Testis (tissue), 2 donors: Measurements from ENCODE around the gene ULK4.

ENCODE experiments used
- CTCF ChIP-seq, 3 experiments: fragments of 450-650 bp in 2 of 3; fragments of 200-600 bp in 1 of 3; sonication (generic) in 1 of 3; IDR thresholded peaks; one replicate each; pipeline ENCODE4 v1.5.1; 2016 to 2019; ENCODE audit warnings: antibody characterized with exemption in 3 of 3, mild to moderate bottlenecking in 2 of 3, moderate library complexity in 1 of 3
- POLR2A ChIP-seq: fragments of 450-650 bp; IDR thresholded peaks from one replicate; pipeline ENCODE4 v1.6.1; 2017; ENCODE audit warnings: antibody characterized with exemption, mild to moderate bottlenecking, moderate library complexity

DNA sequence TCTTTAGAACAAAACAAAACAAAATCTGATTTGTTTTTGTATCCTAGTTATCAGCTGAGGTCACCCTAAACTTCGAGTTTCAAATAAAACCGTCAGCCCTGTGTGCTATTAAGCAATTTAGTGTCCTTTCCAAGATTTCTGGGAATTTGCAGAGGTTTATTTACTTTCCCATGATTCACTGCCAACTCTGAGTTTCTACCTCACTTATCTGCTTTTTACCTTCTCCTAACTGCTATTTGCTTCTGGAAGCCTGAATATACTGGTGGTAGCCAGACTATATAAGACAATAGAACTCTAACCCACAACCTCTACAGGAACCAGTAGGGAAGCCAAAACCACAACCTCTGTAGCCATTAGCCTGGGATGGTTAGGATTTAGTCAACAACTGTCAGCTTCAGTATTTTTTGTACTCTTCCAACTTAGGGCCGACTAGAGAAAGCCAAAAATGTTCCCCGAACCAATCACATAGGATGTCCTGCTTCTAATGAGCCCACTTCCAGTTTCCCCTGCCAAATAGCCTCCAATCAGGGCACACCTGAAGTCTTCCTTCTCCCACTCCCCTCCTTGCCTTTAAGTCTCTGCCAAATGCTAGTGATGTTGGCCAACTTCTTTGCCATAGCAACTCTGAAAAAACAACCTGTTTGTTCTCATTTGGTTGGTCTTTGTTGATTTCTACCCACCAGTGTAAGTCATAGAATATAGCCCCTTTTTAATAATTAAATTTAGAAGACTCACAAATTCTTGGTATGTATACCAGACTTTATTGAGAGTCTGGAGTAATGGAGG is 273.1 kb downstream of the ULK4 start:
- TF ChIP-seq CTCF (IDR thresholded peaks at IDR 0.05) (no peak), POLR2A (no peak)
